ENCODE measurements around the gene AUTS2. TPM values are rescaled to one million over a fixed set of nuclear protein-coding genes. Genes with fewer than 3 reads are reported as not detected.

AUTS2 gene
- total RNA-seq, 1 donor from 2014 or later: 125 TPM

DNA sequence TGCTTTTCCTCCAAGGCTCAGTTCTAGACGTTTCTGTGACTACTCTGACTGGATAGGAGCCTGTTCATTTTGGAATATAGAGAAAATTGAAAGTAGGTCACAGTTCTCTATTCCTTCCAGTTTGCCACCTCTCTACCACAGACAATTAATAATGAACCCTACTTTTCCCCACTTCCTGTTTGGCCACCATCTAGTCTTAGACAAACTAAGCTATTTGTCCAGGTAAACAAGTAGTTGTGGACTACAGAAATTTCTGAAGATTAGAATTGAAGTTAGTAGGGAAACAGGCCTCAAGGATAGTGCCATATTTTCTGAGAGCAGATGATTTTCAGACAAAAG, 87.0 kb downstream of the AUTS2 start:
- Mint-ChIP-seq H3K4me3 (ENCODE audit: low read depth) (no peak overlapping the region), H3K36me3 (ENCODE audit: insufficient read depth) (no peaks in the 10 kb centered on the region), H3K4me1 (ENCODE audit: low read depth) (peaks cover 27% of the 10 kb centered on the region), H3K27me3 (peaks cover 3% of the 10 kb centered on the region), H3K27ac (no peak overlapping the region), H3K9me3 (ENCODE audit: low read depth) (no peaks in the 10 kb centered on the region)
- DNase-seq (ENCODE audit: low spot score, unreplicated experiment): no peak
- TF ChIP-seq CTCF (IDR thresholded peaks at IDR 0.05; ENCODE audit: unreplicated experiment): no peak

GRCh38 chr7:69686366-69686765, 88.1 kb downstream of the AUTS2 start:
- H3K4me1 Mint-ChIP-seq (ENCODE audit: low read depth): peaks cover 27% of the 10 kb centered on the region
- H3K4me3 Mint-ChIP-seq (ENCODE audit: low read depth): no peak overlapping the region
- no peak for TF ChIP-seq CTCF (IDR thresholded peaks at IDR 0.05; ENCODE audit: unreplicated experiment)
- no peak overlapping the region for H3K27ac Mint-ChIP-seq
- peaks cover 3% of the 10 kb centered on the region for H3K27me3 Mint-ChIP-seq
- no peaks in the 10 kb centered on the region for H3K9me3 Mint-ChIP-seq (ENCODE audit: low read depth)
- H3K36me3 Mint-ChIP-seq (ENCODE audit: insufficient read depth): no peaks in the 10 kb centered on the region
- DNase-seq (ENCODE audit: low spot score, unreplicated experiment): no peak

- Mint-ChIP-seq H3K4me3 (ENCODE audit: low read depth) (no peak overlapping the region), H3K27me3 (peaks cover 15% of the 10 kb centered on the region), H3K9me3 (ENCODE audit: low read depth) (no peaks in the 10 kb centered on the region), H3K4me1 (ENCODE audit: low read depth) (peaks cover 27% of the 10 kb centered on the region), H3K36me3 (ENCODE audit: insufficient read depth) (peaks cover 3% of the 10 kb centered on the region), H3K27ac (no peak overlapping the region)
- no peak for TF ChIP-seq CTCF (IDR thresholded peaks at IDR 0.05; ENCODE audit: unreplicated experiment)
- DNase-seq (ENCODE audit: low spot score, unreplicated experiment): no peak
These were observed 89.6 kb downstream of the AUTS2 start for GRCh38 chr7:69687739-69688433.

- peaks cover 34% of the 10 kb centered on the region for H3K27me3 Mint-ChIP-seq
- H3K4me3 Mint-ChIP-seq (ENCODE audit: low read depth): no peak overlapping the region
- TF ChIP-seq CTCF (IDR thresholded peaks at IDR 0.05; ENCODE audit: unreplicated experiment): no peak
- peaks cover 14% of the 10 kb centered on the region for H3K4me1 Mint-ChIP-seq (ENCODE audit: low read depth)
- H3K27ac Mint-ChIP-seq: no peak overlapping the region
- H3K9me3 Mint-ChIP-seq (ENCODE audit: low read depth): no peaks in the 10 kb centered on the region
- H3K36me3 Mint-ChIP-seq (ENCODE audit: insufficient read depth): peaks cover 3% of the 10 kb centered on the region
- DNase-seq (ENCODE audit: low spot score, unreplicated experiment): no peak
These were observed 92.1 kb downstream of the AUTS2 start for GRCh38 chr7:69690329-69690728.

DNA sequence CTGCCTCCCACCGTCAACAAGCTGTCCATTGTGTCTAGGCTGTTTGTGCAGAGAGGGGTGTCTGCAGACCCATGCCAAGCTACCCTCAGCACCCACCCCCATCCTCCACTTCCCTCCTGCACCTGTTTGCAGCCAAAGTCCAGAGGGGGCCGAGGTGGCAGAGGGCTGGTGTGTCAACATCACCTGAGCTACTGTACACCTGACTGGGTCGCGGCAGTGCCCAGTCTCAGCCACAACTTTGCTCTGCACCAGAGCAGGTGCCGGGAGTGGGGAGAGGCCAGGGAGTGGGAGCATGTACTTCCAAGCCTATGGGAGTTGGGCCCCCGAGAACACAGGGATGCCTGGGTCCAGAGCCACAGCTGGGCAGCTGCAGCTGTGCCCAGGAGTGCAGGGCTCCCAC, 93.1 kb downstream of the AUTS2 start:
- Mint-ChIP-seq H3K36me3 (ENCODE audit: insufficient read depth) (peaks cover 3% of the 10 kb centered on the region), H3K27ac (no peak overlapping the region), H3K4me1 (ENCODE audit: low read depth) (peaks cover 15% of the 10 kb centered on the region), H3K4me3 (ENCODE audit: low read depth) (no peak overlapping the region), H3K9me3 (ENCODE audit: low read depth) (no peaks in the 10 kb centered on the region), H3K27me3 (peaks cover 38% of the 10 kb centered on the region)
- no peak for TF ChIP-seq CTCF (IDR thresholded peaks at IDR 0.05; ENCODE audit: unreplicated experiment)
- no peak for DNase-seq (ENCODE audit: low spot score, unreplicated experiment)
